Osteocyte (in vitro differentiated cells): ENCODE data around the gene NCAM1. TPM values are rescaled to one million over a fixed set of nuclear protein-coding genes. Genes with fewer than 3 reads are reported as not detected.

ENCODE experiments used
- DNase-seq: peaks from one replicate; pipeline ENCODE4 v3.0.0; 2021; ENCODE audit warnings: mixed read lengths; ENCODE audit not compliant: unreplicated experiment; ENCODE audit errors: extremely low spot score
- H3K27ac Mint-ChIP-seq: one replicate; pipeline ENCODE4 v1.8.0; 2021; ENCODE audit warnings: mild to moderate bottlenecking, mixed read lengths; ENCODE audit not compliant: unreplicated experiment
- H3K27me3 Mint-ChIP-seq: one replicate; pipeline ENCODE4 v1.8.0; 2021; ENCODE audit warnings: mixed read lengths; ENCODE audit not compliant: unreplicated experiment
- H3K36me3 Mint-ChIP-seq: one replicate; pipeline ENCODE4 v1.8.0; 2021; ENCODE audit warnings: mixed read lengths; ENCODE audit not compliant: unreplicated experiment
- H3K4me1 Mint-ChIP-seq: one replicate; pipeline ENCODE4 v1.8.0; 2021; ENCODE audit warnings: mixed read lengths; ENCODE audit not compliant: unreplicated experiment
- H3K4me3 Mint-ChIP-seq: one replicate; pipeline ENCODE4 v1.8.0; 2021; ENCODE audit warnings: mild to moderate bottlenecking, moderate library complexity, mixed read lengths; ENCODE audit not compliant: unreplicated experiment
- H3K9me3 Mint-ChIP-seq: one replicate; pipeline ENCODE4 v1.8.0; 2021; ENCODE audit warnings: mixed read lengths; ENCODE audit not compliant: unreplicated experiment
- total RNA-seq: library from RNA; stranded (reverse); gene quantifications from 2 replicates; pipeline ENCODE4 v1.2.1, GENCODE V29; 2021
- TF ChIP-seq, protein P1 (sequence below): fragments of 200-600 bp; sonication (generic); IDR thresholded peaks from 2 replicates; pipeline ENCODE4 v1.5.0; 2021; ENCODE audit warnings: antibody characterized with exemption, mild to moderate bottlenecking, moderate library complexity

The NCAM1 gene
- total RNA-seq, 1 donor from 2014 or later: 2.2 TPM

- peaks cover 16% of the 10 kb centered on the region for H3K4me1 Mint-ChIP-seq
- no peaks in the 10 kb centered on the region for H3K36me3 Mint-ChIP-seq
- H3K27ac Mint-ChIP-seq: no peak overlapping the region
- peak overlapping the region; percentile 82 for H3K4me3 Mint-ChIP-seq
- no peak for DNase-seq
- TF ChIP-seq, protein P1, sequence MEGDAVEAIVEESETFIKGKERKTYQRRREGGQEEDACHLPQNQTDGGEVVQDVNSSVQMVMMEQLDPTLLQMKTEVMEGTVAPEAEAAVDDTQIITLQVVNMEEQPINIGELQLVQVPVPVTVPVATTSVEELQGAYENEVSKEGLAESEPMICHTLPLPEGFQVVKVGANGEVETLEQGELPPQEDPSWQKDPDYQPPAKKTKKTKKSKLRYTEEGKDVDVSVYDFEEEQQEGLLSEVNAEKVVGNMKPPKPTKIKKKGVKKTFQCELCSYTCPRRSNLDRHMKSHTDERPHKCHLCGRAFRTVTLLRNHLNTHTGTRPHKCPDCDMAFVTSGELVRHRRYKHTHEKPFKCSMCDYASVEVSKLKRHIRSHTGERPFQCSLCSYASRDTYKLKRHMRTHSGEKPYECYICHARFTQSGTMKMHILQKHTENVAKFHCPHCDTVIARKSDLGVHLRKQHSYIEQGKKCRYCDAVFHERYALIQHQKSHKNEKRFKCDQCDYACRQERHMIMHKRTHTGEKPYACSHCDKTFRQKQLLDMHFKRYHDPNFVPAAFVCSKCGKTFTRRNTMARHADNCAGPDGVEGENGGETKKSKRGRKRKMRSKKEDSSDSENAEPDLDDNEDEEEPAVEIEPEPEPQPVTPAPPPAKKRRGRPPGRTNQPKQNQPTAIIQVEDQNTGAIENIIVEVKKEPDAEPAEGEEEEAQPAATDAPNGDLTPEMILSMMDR: no peak
- no peaks in the 10 kb centered on the region for H3K9me3 Mint-ChIP-seq
- peaks cover 58% of the 10 kb centered on the region for H3K27me3 Mint-ChIP-seq
Observed at GRCh38 chr11:112961751-112962578, 745 bp downstream of the NCAM1 start.

DNA sequence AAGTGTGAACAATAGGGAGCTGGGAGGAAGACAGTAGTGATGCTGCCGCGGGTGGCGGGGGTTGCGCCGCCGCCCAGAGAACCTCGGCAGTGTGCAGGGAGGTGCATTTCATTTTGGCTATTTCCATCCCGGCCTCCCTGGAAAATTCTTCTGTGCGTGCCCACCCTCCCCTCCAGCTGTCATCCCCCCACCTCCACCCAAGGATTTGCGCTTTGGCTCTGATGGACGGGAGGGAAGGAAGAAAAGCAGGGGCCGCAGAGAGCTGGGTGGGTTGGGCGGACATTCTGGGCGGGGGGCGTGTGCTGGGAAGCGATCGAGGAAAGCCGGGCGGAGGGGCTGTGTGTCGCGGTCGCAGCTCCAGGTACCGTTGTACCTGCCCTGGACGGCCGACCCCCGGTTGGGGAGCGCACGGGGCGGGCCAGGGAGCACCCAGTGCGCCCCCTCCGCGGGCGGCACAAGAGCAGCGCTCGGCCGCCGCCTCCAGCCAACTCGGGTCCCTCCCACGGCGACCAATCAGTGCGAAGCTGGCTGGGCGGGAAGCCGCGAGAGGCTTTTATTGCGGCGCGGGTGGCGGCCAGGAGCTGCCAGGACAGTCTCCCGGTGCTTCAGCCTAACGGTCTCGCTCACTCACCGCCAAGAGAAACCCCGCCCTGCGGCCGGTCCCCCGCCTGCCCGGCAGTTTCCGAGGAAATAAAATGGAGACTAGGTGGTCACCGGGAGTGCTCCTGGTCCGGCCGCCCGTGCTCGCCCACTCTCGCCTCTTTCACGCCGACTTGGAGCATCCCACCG is 1.6 kb downstream of the NCAM1 start:
- H3K27me3 Mint-ChIP-seq: peaks cover 56% of the 10 kb centered on the region

GRCh38 chr11:112963368-112963955 is 2.2 kb downstream of the NCAM1 start:
- TF ChIP-seq, protein P1: no peak
- no peaks in the 10 kb centered on the region for H3K36me3 Mint-ChIP-seq
- peak overlapping the region; percentile 53 for H3K4me3 Mint-ChIP-seq
- peaks cover 50% of the 10 kb centered on the region for H3K27me3 Mint-ChIP-seq
- no peak overlapping the region for H3K27ac Mint-ChIP-seq
- peaks cover 16% of the 10 kb centered on the region for H3K4me1 Mint-ChIP-seq
- H3K9me3 Mint-ChIP-seq: no peaks in the 10 kb centered on the region
- DNase-seq: no peak

More for the DNA sequence above, 1.6 kb downstream of the NCAM1 start:
- Mint-ChIP-seq H3K36me3 (no peaks in the 10 kb centered on the region), H3K4me1 (peaks cover 16% of the 10 kb centered on the region), H3K27ac (no peak overlapping the region), H3K4me3 (peak overlapping the region; percentile 82), H3K9me3 (no peaks in the 10 kb centered on the region)
- no peak for DNase-seq
- TF ChIP-seq, protein P1: no peak

DNA sequence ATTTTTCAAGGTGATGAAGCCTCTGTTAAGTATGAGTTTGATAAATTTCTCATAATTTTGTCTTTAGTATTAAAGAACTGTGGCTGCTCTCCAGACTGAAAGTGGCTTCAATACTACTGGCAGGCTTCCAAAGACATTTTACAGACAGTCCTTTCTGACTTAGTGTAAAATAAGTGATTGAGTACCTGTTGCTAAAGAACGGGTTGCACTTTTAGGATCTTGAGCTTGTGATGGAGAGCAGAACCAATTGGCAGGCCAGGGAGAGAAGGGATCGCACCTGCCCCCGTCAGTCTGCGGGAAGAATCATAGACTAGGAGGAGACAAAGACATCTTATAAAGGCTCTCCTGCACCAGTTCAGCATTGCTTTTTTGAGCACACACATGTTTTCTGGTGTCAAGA is 4.4 kb downstream of the NCAM1 start:
- no peak for DNase-seq
- TF ChIP-seq, protein P1: no peak
- H3K4me1 Mint-ChIP-seq: peaks cover 16% of the 10 kb centered on the region
- no peaks in the 10 kb centered on the region for H3K9me3 Mint-ChIP-seq
- no peaks in the 10 kb centered on the region for H3K36me3 Mint-ChIP-seq
- peaks cover 44% of the 10 kb centered on the region for H3K27me3 Mint-ChIP-seq
- no peak overlapping the region for H3K4me3 Mint-ChIP-seq
- H3K27ac Mint-ChIP-seq: no peak overlapping the region
